HG02610 (cell line): Measurements from ENCODE around the gene AP1AR.
A peak's percentile ranks its signal among the peaks of the same experiment; 100 is the strongest.

Experiments used
- ATAC-seq: cut with Tn5 transposase; IDR thresholded peaks from one replicate; pipeline ENCODE4 v1.9.1; 2021; ENCODE audit warnings: mild to moderate bottlenecking, moderate library complexity; ENCODE audit not compliant: unreplicated experiment

Gene AP1AR

GRCh38 chr4:112219826-112220366 lies 11.7 kb upstream of the AP1AR start:
- no peak for ATAC-seq

- ATAC-seq: no peak
Measured at GRCh38 chr4:112222219-112222955, 9.2 kb upstream of the AP1AR start.

GRCh38 chr4:112225157-112225556 lies 6.4 kb upstream of the AP1AR start:
- no peak for ATAC-seq

GRCh38 chr4:112230879-112231778 lies 458 bp upstream of the AP1AR start:
- peak; percentile 85 for ATAC-seq

GRCh38 chr4:112234952-112235609 lies 3.5 kb downstream of the AP1AR start:
- ATAC-seq: no peak

- no peak for ATAC-seq
Measured at GRCh38 chr4:112236040-112236439, 4.5 kb downstream of the AP1AR start.

GRCh38 chr4:112238833-112239232 lies 7.2 kb downstream of the AP1AR start:
- no peak for ATAC-seq

- no peak for ATAC-seq
Measured at GRCh38 chr4:112245383-112245782, 13.8 kb downstream of the AP1AR start.

- no peak for ATAC-seq
Measured at GRCh38 chr4:112247021-112247420, 15.4 kb downstream of the AP1AR start.

- peak; percentile 57 for ATAC-seq
Measured at GRCh38 chr4:112251019-112251643, 19.5 kb downstream of the AP1AR start.

- no peak for ATAC-seq
Measured at GRCh38 chr4:112252234-112252633, 20.6 kb downstream of the AP1AR start.

- peak; percentile 97 for ATAC-seq
Measured at GRCh38 chr4:112253382-112254000, 21.9 kb downstream of the AP1AR start.

- no peak for ATAC-seq
Measured at GRCh38 chr4:112257098-112257497, 25.5 kb downstream of the AP1AR start.

- no peak for ATAC-seq
Measured at GRCh38 chr4:112266823-112267222, 35.2 kb downstream of the AP1AR start.

- no peak for ATAC-seq
Measured at GRCh38 chr4:112270051-112270450, 38.5 kb downstream of the AP1AR start.

GRCh38 chr4:112270640-112271421 lies 39.2 kb downstream of the AP1AR start:
- ATAC-seq: no peak

GRCh38 chr4:112272292-112272691 lies 40.7 kb downstream of the AP1AR start:
- no peak for ATAC-seq

- ATAC-seq: no peak
Measured at GRCh38 chr4:112274959-112275358, 43.4 kb downstream of the AP1AR start.

- no peak for ATAC-seq
Measured at GRCh38 chr4:112276113-112276512, 44.5 kb downstream of the AP1AR start.

GRCh38 chr4:112277220-112277619 lies 45.6 kb downstream of the AP1AR start:
- no peak for ATAC-seq
